SKM-1 (cell line): Measurements from ENCODE around the gene ZFP36.
"Not testable (repeated sequence)": the region's sequence is repeated elsewhere in the genome, so short reads cannot be mapped to it uniquely, and the experiment has no call there.

Experiments
- DNase-seq: peaks from one replicate; lab custom pipeline; 2025; ENCODE audit not compliant: unreplicated experiment; lab: John Stamatoyannopoulos, UW

ZFP36 gene

GRCh38 chr19:39444598-39445195 is 38.0 kb downstream of the ZFP36 start:
- no peak for DNase-seq

GRCh38 chr19:39445196-39446111 is 38.8 kb downstream of the ZFP36 start, which contains the start of gene SUPT5H:
Gene SUPT5H (plus strand): TSS chr19:39445582. CDS start chr19:39445891, 309 bp downstream.
- peak; percentile 93 for DNase-seq

- DNase-seq: no peak
Observed at GRCh38 chr19:39446365-39447084, 39.9 kb downstream of the ZFP36 start.

- DNase-seq: no peak
Observed at GRCh38 chr19:39448271-39448670, 41.6 kb downstream of the ZFP36 start.

DNA sequence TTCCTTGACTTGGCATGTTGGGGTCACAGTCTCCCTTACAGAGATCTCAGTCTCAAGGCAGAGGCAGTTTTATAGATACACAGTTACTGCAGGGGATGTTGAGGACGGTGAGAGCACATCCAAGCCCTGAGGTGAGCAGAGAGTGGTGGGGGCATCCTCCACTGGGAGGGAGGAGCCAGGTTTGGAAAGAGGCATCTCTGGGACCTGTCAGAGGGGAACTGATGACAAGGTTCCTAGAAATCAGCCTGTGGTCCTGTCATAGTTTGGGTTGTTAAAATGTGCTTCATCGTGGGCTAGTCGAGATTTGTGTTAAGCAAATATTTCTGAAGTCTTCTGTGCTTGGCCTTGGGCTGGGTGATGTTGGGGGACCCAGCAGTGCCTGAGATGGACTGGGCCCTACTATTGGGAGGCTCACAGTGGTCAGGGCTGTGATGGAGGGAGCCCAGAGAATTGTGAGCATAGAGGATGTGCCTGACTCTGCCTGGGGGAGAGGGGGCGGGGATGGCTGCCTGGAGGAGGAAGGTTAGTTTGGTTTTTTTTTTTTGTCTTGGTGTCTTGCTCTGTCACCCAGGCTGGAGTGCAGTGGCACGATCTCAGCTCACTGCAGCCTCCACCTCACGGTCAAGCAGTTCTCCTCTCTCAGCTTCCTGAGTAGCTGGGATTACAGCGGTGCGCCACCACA is 42.6 kb downstream of the ZFP36 start:
- DNase-seq: no peak

DNA sequence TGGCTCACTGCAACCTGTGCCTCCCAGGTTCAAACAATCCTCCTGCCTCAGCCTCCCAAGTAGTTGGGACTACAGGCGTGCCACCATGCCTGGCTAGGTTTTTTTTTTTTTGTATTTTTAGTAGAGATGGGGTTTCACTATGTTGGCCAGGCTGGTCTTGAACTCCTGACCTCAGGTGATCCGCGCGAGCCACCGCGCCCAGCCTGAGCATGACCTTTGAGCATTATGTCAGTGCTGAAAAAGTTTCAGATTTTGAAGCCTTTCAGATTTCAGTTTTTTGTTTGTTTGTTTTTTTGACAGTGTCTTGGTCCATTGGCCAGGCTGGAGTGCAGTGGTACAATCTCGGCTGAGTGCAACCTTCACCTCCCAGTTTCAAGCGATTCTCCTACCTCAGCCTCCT is 44.6 kb downstream of the ZFP36 start:
- DNase-seq: not testable (repeated sequence)
